BJ (cell line): ENCODE data around the gene IQCE. TPM values are rescaled to one million over a fixed set of nuclear protein-coding genes. Genes with fewer than 3 reads are reported as not detected.

Experiments used
- CTCF ChIA-PET: fragments of 350-600 bp; formaldehyde crosslinking; extraction: SDS; loops from one replicate; lab custom pipeline; 2021; ENCODE audit warnings: antibody characterized with exemption, inconsistent platforms; lab: Yijun Ruan, JAX
- POLR2A ChIA-PET: fragments of 300-600 bp; sonication (Branson Sonifier 250); formaldehyde crosslinking; extraction: SDS; loops from one replicate; lab custom pipeline; 2021; ENCODE audit warnings: antibody characterized with exemption; lab: Charles Lee
- DNase-seq: peaks from one replicate; pipeline ENCODE4 v3.0.0-alpha.2; 2011; ENCODE audit warnings: low read depth
- H3K27me3 ChIP-seq: 2 replicates; pipeline ENCODE4 v1.6.0; 2011; ENCODE audit warnings: low read length; ENCODE audit not compliant: control insufficient read depth, insufficient read depth
- H3K36me3 ChIP-seq: 2 replicates; pipeline ENCODE4 v1.5.1; 2011; ENCODE audit warnings: low read length; ENCODE audit not compliant: control insufficient read depth, insufficient read depth
- H3K4me3 ChIP-seq: 2 replicates; pipeline ENCODE4 v1.5.1; 2011; ENCODE audit warnings: low read depth, mild to moderate bottlenecking, control low read depth, low read length
- polyA plus RNA-seq: library from polyadenylated mRNA; depleted of rRNA; stranded (reverse); fragments of >200 nt; gene quantifications from 2 replicates; pipeline ENCODE4 v1.2.3, GENCODE V29; 2011
- TF ChIP-seq, protein P1 (sequence below): IDR thresholded peaks from 2 replicates; pipeline ENCODE4 v1.5.1; 2011; ENCODE audit warnings: low read depth, mild to moderate bottlenecking, control low read depth, inconsistent platforms, low read length, moderate library complexity; ENCODE audit not compliant: insufficient read depth

The IQCE gene
- polyA plus RNA-seq, 1 experiment: 9.9 TPM

DNA sequence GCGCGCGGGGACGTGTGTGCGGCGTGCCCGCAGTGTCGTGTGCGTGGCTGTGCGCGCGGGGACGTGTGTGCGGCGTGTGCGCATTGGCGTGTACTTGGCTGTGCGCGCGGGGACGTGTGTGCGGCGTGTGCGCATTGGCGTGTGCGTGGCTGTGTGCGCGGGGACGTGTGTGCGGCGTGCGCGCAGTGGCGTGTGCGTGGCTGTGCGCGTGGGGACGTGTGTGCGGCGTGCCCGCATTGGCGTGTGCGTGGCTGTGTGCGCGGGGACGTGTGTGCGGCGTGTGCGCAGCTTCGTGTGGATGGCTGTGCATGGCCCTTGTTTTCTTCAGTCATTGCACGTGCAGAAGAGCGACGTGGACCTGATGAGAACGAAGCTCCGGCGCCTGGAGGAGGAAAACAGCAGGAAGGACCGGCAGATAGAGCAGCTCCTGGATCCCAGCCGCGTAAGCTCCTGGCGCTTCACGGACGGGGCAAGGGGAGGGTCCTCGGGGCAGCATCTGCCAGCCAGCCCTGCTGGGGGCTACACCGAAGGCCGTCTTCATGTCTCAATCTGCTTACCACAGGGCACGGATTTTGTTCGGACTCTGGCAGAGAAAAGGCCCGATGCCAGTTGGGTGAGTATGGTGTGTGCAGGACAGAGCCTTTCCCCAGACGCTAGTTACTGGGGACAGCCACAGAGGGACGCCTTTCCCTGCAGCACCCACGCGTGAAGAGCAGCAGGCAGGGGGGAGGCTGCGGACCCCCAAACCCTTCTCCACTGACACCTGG lies 19.3 kb downstream of the IQCE start:
- no peaks in the 10 kb centered on the region for H3K27me3 ChIP-seq
- TF ChIP-seq, protein P1, sequence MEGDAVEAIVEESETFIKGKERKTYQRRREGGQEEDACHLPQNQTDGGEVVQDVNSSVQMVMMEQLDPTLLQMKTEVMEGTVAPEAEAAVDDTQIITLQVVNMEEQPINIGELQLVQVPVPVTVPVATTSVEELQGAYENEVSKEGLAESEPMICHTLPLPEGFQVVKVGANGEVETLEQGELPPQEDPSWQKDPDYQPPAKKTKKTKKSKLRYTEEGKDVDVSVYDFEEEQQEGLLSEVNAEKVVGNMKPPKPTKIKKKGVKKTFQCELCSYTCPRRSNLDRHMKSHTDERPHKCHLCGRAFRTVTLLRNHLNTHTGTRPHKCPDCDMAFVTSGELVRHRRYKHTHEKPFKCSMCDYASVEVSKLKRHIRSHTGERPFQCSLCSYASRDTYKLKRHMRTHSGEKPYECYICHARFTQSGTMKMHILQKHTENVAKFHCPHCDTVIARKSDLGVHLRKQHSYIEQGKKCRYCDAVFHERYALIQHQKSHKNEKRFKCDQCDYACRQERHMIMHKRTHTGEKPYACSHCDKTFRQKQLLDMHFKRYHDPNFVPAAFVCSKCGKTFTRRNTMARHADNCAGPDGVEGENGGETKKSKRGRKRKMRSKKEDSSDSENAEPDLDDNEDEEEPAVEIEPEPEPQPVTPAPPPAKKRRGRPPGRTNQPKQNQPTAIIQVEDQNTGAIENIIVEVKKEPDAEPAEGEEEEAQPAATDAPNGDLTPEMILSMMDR: no peak
- ChIA-PET POLR2A (no interaction called here), CTCF (interaction anchor here (1.8 kb wide), 1 partner anchor 11 kb away, joined by 5 read pairs; no protein-coding TSS in a partner anchor)
- DNase-seq: no peak
- no peak overlapping the region for H3K4me3 ChIP-seq
- peaks cover 9% of the 10 kb centered on the region for H3K36me3 ChIP-seq

DNA sequence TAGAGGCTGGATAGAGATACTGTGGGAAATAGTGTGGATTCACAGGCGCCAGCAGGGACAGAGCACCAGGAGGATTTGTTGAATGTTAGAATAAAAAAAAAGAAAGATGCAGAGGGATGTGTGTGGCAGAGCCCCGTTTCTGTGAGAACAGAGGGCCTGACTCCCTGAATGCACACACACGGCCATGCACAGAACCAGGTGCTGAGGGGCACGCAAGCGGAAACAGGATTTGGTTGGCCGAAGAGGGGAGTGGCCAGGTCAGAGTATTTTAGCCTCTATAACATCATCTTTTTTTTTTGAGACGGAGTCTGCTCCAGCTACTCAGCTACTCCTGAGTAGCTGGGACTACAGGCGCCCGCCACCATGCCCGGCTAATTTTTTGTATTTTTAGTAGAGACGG lies 21.9 kb downstream of the IQCE start:
- CTCF ChIA-PET: no interaction called here
- Histone ChIP-seq H3K4me3 (no peak overlapping the region), H3K36me3 (peaks cover 10% of the 10 kb centered on the region), H3K27me3 (no peaks in the 10 kb centered on the region)
- TF ChIP-seq, protein P1: no peak
- POLR2A ChIA-PET: no interaction called here
- no peak for DNase-seq

DNA sequence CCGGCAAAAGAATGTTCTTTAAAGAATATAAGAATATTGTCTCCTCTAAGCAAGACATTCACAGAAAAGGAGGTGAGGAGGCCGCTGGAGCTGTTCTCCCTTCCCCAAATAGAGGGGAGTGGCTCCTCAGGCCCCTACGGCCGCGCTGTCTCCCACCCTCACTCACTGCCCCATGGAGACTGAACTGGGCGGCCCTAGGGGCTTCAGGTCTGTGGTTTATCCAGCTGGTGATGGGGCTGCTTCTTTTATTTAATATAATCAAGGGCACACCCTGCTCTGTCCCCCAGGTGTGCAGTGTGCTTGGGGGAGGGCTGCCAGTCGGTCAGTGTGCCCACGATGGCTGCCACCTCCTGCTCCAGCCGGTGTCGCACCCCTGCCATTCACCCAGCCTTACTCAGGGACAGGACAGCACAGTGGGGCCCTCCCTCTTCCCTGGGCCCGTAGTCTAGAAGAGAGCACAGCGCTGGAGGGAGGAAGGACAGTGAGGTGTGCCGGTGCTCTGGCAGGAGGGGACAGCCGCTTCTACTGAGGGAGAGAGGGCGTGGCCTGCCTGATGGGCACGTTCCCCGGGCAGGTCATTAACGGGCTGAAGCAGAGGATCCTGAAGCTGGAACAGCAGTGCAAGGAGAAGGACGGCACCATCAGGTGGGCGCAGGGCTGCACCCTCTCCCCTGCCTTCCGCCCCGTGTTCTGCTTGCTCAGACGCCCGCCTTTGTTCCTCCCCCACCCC lies 23.4 kb downstream of the IQCE start:
- Histone ChIP-seq H3K27me3 (no peaks in the 10 kb centered on the region), H3K36me3 (peaks cover 12% of the 10 kb centered on the region), H3K4me3 (no peak overlapping the region)
- ChIA-PET CTCF (interaction anchor here (3.1 kb wide), 1 partner anchor 14 kb away, joined by 12 read pairs; no protein-coding TSS in a partner anchor), POLR2A (no interaction called here)
- no peak for DNase-seq
- TF ChIP-seq, protein P1: no peak

DNA sequence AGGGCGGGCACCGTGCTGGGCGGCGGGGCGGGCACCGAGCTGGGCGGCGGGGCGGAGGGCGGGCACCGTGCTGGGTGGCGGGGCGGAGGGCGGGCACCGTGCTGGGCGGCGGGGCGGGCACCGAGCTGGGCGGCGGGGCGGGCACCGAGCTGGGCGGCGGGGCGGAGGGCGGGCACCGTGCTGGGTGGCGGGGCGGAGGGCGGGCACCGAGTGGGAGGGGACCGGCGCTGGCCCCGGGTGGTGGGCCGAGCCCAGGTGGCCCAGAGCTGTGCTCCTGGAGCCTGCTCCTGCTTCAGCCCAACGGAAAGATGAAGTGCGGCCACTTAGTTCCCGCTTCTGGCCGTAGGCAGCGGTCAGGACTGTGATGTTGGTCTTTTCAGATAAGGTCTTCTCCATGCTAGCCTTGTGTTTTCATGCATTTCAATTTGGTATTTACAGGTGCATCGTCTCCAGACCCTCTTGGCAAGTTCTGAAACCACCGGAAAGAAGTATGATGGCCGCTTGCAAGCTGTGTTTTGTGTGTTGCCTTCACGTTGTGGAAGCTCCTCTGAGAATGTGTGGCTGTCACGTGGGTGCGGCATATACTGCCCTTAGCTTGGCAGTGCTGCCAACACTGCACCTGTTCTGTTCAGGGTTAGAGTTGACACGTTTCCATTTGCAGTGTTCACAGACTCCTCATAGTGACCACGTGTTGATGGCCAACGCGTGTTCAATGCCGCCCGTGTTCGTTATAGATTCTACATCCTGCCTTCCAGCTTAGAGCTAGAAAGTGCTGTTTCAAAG lies 25.2 kb downstream of the IQCE start:
- ChIA-PET CTCF (interaction anchor here (3.1 kb wide), 1 partner anchor 16 kb away, joined by 12 read pairs; no protein-coding TSS in a partner anchor), POLR2A (no interaction called here)
- Histone ChIP-seq H3K36me3 (peaks cover 10% of the 10 kb centered on the region), H3K27me3 (no peaks in the 10 kb centered on the region), H3K4me3 (no peak overlapping the region)
- no peak for DNase-seq
- TF ChIP-seq, protein P1: no peak
